HepG2 (cell line): ENCODE results near the gene IGSF11.

Experiments used
- KLF16 ChIP-seq, 2 experiments: sonication (generic) in 1 of 2; formaldehyde crosslinking in 1 of 2; IDR thresholded peaks; 2 replicates each; pipeline versions ENCODE4 v1.6.1 to v1.8.0; 2016 to 2023; ENCODE audit warnings: missing genetic modification reagents in 2 of 2, missing compliant biosample characterization in 1 of 2
- MTF2 ChIP-seq: sonication (generic); formaldehyde crosslinking; IDR thresholded peaks from 2 replicates; pipeline ENCODE4 v1.5.0; 2020; ENCODE audit warnings: missing genetic modification reagents, borderline replicate concordance
- SRF ChIP-seq: IDR thresholded peaks from 2 replicates; pipeline ENCODE4 v1.6.1; 2011; ENCODE audit warnings: mild to moderate bottlenecking, low read depth, low read length, moderate library complexity
- ZNF274 ChIP-seq: sonication (generic); formaldehyde crosslinking; IDR thresholded peaks from 2 replicates; pipeline ENCODE4 v1.5.1; 2020; ENCODE audit warnings: mild to moderate bottlenecking, missing genetic modification reagents
- ZNF557 ChIP-seq: sonication (generic); formaldehyde crosslinking; IDR thresholded peaks from 2 replicates; pipeline ENCODE4 v1.4.0; 2020; ENCODE audit warnings: missing genetic modification reagents
- TF ChIP-seq, protein P1 (sequence below): sonication (generic); formaldehyde crosslinking; IDR thresholded peaks from 2 replicates; pipeline ENCODE4 v1.5.0; 2020; ENCODE audit warnings: missing genetic modification reagents
- TF ChIP-seq, protein P2 (sequence below): sonication (generic); formaldehyde crosslinking; IDR thresholded peaks from 2 replicates; pipeline ENCODE4 v1.4.0; 2020; ENCODE audit warnings: missing genetic modification reagents
- TF ChIP-seq, protein P3 (sequence below): sonication (generic); formaldehyde crosslinking; IDR thresholded peaks from 2 replicates; pipeline ENCODE4 v1.4.0; 2020; ENCODE audit warnings: mild to moderate bottlenecking, missing genetic modification reagents, borderline replicate concordance
- TF ChIP-seq, protein P4 (sequence below): IDR thresholded peaks from 2 replicates; pipeline ENCODE4 v1.6.1; 2012; ENCODE audit warnings: inconsistent platforms

DNA sequence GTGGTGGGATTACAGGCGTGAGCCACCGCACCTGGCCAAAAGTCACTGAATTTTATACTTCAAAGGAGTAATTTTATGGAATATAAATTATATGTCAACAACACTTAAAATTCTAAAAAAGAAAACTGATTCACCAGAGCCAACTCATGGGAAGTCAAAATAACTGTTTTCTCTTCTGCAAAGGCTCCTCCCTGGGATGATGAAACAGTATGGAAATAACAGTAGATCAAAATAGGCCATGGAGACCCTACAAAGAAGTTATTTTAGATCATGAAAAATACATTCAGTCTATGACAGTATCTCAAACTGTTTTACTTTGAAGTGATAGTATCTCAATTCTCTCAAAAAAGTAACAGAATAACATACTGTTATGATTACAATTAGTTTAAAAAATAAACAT is 102.7 kb downstream of the IGSF11 start:
- TF ChIP-seq KLF16 (CRISPR knock-in tag; IDR thresholded peaks at IDR 0.05) (no peak), ZNF557 (no peak), MTF2 (no peak), SRF (no peak), ZNF274 (no peak)
- TF ChIP-seq, protein P1, sequence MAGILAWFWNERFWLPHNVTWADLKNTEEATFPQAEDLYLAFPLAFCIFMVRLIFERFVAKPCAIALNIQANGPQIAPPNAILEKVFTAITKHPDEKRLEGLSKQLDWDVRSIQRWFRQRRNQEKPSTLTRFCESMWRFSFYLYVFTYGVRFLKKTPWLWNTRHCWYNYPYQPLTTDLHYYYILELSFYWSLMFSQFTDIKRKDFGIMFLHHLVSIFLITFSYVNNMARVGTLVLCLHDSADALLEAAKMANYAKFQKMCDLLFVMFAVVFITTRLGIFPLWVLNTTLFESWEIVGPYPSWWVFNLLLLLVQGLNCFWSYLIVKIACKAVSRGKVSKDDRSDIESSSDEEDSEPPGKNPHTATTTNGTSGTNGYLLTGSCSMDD (CRISPR knock-in tag), result no peak
- TF ChIP-seq, protein P2, sequence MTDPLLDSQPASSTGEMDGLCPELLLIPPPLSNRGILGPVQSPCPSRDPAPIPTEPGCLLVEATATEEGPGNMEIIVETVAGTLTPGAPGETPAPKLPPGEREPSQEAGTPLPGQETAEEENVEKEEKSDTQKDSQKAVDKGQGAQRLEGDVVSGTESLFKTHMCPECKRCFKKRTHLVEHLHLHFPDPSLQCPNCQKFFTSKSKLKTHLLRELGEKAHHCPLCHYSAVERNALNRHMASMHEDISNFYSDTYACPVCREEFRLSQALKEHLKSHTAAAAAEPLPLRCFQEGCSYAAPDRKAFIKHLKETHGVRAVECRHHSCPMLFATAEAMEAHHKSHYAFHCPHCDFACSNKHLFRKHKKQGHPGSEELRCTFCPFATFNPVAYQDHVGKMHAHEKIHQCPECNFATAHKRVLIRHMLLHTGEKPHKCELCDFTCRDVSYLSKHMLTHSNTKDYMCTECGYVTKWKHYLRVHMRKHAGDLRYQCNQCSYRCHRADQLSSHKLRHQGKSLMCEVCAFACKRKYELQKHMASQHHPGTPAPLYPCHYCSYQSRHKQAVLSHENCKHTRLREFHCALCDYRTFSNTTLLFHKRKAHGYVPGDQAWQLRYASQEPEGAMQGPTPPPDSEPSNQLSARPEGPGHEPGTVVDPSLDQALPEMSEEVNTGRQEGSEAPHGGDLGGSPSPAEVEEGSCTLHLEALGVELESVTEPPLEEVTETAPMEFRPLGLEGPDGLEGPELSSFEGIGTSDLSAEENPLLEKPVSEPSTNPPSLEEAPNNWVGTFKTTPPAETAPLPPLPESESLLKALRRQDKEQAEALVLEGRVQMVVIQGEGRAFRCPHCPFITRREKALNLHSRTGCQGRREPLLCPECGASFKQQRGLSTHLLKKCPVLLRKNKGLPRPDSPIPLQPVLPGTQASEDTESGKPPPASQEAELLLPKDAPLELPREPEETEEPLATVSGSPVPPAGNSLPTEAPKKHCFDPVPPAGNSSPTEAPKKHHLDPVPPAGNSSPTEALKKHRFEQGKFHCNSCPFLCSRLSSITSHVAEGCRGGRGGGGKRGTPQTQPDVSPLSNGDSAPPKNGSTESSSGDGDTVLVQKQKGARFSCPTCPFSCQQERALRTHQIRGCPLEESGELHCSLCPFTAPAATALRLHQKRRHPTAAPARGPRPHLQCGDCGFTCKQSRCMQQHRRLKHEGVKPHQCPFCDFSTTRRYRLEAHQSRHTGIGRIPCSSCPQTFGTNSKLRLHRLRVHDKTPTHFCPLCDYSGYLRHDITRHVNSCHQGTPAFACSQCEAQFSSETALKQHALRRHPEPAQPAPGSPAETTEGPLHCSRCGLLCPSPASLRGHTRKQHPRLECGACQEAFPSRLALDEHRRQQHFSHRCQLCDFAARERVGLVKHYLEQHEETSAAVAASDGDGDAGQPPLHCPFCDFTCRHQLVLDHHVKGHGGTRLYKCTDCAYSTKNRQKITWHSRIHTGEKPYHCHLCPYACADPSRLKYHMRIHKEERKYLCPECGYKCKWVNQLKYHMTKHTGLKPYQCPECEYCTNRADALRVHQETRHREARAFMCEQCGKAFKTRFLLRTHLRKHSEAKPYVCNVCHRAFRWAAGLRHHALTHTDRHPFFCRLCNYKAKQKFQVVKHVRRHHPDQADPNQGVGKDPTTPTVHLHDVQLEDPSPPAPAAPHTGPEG (CRISPR knock-in tag), result no peak
- TF ChIP-seq, protein P3, sequence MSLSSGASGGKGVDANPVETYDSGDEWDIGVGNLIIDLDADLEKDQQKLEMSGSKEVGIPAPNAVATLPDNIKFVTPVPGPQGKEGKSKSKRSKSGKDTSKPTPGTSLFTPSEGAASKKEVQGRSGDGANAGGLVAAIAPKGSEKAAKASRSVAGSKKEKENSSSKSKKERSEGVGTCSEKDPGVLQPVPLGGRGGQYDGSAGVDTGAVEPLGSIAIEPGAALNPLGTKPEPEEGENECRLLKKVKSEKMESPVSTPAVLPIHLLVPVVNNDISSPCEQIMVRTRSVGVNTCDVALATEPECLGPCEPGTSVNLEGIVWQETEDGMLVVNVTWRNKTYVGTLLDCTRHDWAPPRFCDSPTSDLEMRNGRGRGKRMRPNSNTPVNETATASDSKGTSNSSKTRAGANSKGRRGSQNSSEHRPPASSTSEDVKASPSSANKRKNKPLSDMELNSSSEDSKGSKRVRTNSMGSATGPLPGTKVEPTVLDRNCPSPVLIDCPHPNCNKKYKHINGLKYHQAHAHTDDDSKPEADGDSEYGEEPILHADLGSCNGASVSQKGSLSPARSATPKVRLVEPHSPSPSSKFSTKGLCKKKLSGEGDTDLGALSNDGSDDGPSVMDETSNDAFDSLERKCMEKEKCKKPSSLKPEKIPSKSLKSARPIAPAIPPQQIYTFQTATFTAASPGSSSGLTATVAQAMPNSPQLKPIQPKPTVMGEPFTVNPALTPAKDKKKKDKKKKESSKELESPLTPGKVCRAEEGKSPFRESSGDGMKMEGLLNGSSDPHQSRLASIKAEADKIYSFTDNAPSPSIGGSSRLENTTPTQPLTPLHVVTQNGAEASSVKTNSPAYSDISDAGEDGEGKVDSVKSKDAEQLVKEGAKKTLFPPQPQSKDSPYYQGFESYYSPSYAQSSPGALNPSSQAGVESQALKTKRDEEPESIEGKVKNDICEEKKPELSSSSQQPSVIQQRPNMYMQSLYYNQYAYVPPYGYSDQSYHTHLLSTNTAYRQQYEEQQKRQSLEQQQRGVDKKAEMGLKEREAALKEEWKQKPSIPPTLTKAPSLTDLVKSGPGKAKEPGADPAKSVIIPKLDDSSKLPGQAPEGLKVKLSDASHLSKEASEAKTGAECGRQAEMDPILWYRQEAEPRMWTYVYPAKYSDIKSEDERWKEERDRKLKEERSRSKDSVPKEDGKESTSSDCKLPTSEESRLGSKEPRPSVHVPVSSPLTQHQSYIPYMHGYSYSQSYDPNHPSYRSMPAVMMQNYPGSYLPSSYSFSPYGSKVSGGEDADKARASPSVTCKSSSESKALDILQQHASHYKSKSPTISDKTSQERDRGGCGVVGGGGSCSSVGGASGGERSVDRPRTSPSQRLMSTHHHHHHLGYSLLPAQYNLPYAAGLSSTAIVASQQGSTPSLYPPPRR (CRISPR knock-in tag), result no peak
- TF ChIP-seq, protein P4, sequence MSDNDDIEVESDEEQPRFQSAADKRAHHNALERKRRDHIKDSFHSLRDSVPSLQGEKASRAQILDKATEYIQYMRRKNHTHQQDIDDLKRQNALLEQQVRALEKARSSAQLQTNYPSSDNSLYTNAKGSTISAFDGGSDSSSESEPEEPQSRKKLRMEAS, result no peak
